GM12878 (cell line): ENCODE data around the gene MARCHF9.
"Not testable (repeated sequence)": the region's sequence is repeated elsewhere in the genome, so short reads cannot be mapped to it uniquely, and the experiment has no call there.

Source experiments
- CBFB ChIP-seq: IDR thresholded peaks from 2 replicates; pipeline ENCODE4 v1.6.1; 2016; ENCODE audit warnings: antibody characterized with exemption, low read depth
- CEBPB ChIP-seq, 2 experiments: fragments of 150-350 bp in 1 of 2; IDR thresholded peaks; 2 replicates each; pipeline ENCODE4 v1.6.1; 2012 to 2014; ENCODE audit warnings: low read depth in 2 of 2, low read length in 2 of 2, borderline replicate concordance in 1 of 2, inconsistent platforms in 1 of 2
- CTCF ChIP-seq, 3 experiments: IDR thresholded peaks in 2 of 3; conservative IDR thresholded peaks in 1 of 3; 2 replicates each; pipeline ENCODE4 v1.5.1; 2011; ENCODE audit warnings: low read depth in 3 of 3, low read length in 3 of 3, mild to moderate bottlenecking in 3 of 3, control low read depth in 2 of 3, moderate library complexity in 2 of 3, inconsistent platforms in 1 of 3, mixed read lengths in 1 of 3; ENCODE audit not compliant: control insufficient read depth in 2 of 3, insufficient read depth in 1 of 3; ENCODE audit errors: extremely low read depth in 1 of 3
- E2F8 ChIP-seq: fragments of 450-650 bp; IDR thresholded peaks from 2 replicates; pipeline ENCODE4 v1.6.1; 2018; ENCODE audit warnings: mild to moderate bottlenecking, low read depth, moderate library complexity; ENCODE audit not compliant: partially characterized antibody
- EP300 ChIP-seq, 2 experiments: fragments of 150-350 bp in 1 of 2; IDR thresholded peaks; 2 replicates each; pipeline ENCODE4 v1.6.1; 2011 to 2012; ENCODE audit warnings: low read depth in 2 of 2, low read length in 2 of 2, borderline replicate concordance in 1 of 2, improper control_type of control experiment in 1 of 2, inconsistent platforms in 1 of 2; ENCODE audit not compliant: control insufficient read depth in 1 of 2
- HDGF ChIP-seq: fragments of 450-650 bp; IDR thresholded peaks from 2 replicates; pipeline ENCODE4 v1.6.1; 2016; ENCODE audit warnings: antibody characterized with exemption
- JUNB ChIP-seq: IDR thresholded peaks from 2 replicates; pipeline ENCODE4 v1.6.1; 2016; ENCODE audit warnings: antibody characterized with exemption, mild to moderate bottlenecking
- KAT2A ChIP-seq: conservative IDR thresholded peaks from 2 replicates; pipeline ENCODE4 v1.6.1; 2011; ENCODE audit warnings: low read depth, low read length; ENCODE audit not compliant: control insufficient read depth
- POLR2A ChIP-seq: IDR thresholded peaks from 2 replicates; pipeline ENCODE4 v1.6.1; 2011; ENCODE audit warnings: low read depth, mild to moderate bottlenecking, low read length
- SP1 ChIP-seq: IDR thresholded peaks from one replicate; pipeline ENCODE4 v1.6.1; 2011; ENCODE audit warnings: low read depth, low read length
- SREBF2 ChIP-seq: IDR thresholded peaks from 2 replicates; pipeline ENCODE4 v1.6.1; 2012; ENCODE audit warnings: mild to moderate bottlenecking, low read length
- TCF7 ChIP-seq: IDR thresholded peaks from 2 replicates; pipeline ENCODE4 v1.6.1; 2014; ENCODE audit warnings: antibody characterized with exemption, borderline replicate concordance

- not testable (repeated sequence) for TF ChIP-seq CTCF (IDR thresholded peaks at IDR 0.05 in 2 of 3, conservative IDR thresholded peaks at IDR 0.05 in 1 of 3; ENCODE audit: control insufficient read depth in 2 of 3, extremely low read depth in 1 of 3, insufficient read depth in 1 of 3, low read depth in 3 of 3, low read length in 3 of 3); KAT2A; SP1; POLR2A; JUNB; EP300 (IDR thresholded peaks at IDR 0.05; ENCODE audit: borderline replicate concordance in 1 of 2, control insufficient read depth in 1 of 2, low read depth in 2 of 2, low read length in 2 of 2); HDGF; SREBF2; E2F8; CEBPB (IDR thresholded peaks at IDR 0.05; ENCODE audit: borderline replicate concordance in 1 of 2, low read depth in 2 of 2, low read length in 2 of 2); TCF7; CBFB
Observed at GRCh38 chr12:57715036-57715748, 39.7 kb upstream of the MARCHF9 start.
